Inflammatory macrophage treated with lipopolysaccharide for 4 hours (primary cell): ENCODE data around the gene MEIOSIN.
"Not testable (repeated sequence)": the region's sequence is repeated elsewhere in the genome, so short reads cannot be mapped to it uniquely, and the experiment has no call there.

Experiments used
- DNase-seq: peaks from one replicate; pipeline ENCODE4 v3.0.0-alpha.2; 2020

The MEIOSIN gene

GRCh38 chr19:45781214-45782161 lies 48.2 kb downstream of the MEIOSIN start:
- DNase-seq: no peak

GRCh38 chr19:45782162-45782691 lies 49.0 kb downstream of the MEIOSIN start, which contains the start of gene DMPK:
DMPK (minus strand) TSS chr19:45782490; CDS start chr19:45782352, 138 bp downstream.
- no peak for DNase-seq

GRCh38 chr19:45782820-45783785 lies 49.9 kb downstream of the MEIOSIN start:
- DNase-seq: no peak

GRCh38 chr19:45784096-45784495 lies 50.9 kb downstream of the MEIOSIN start:
- no peak for DNase-seq

- DNase-seq: no peak
Observed at GRCh38 chr19:45785097-45785496, 51.9 kb downstream of the MEIOSIN start.

- DNase-seq: no peak
Observed at GRCh38 chr19:45785781-45786532, 52.7 kb downstream of the MEIOSIN start.

- DNase-seq: no peak
Observed at GRCh38 chr19:45786533-45786894, 53.3 kb downstream of the MEIOSIN start.

- DNase-seq: no peak
Observed at GRCh38 chr19:45789035-45789786, 56.0 kb downstream of the MEIOSIN start.

GRCh38 chr19:45790942-45791341 lies 57.7 kb downstream of the MEIOSIN start:
- DNase-seq: peak; percentile 92

- no peak for DNase-seq
Observed at GRCh38 chr19:45791744-45792469, 58.7 kb downstream of the MEIOSIN start.

GRCh38 chr19:45792470-45793177 lies 59.4 kb downstream of the MEIOSIN start, which contains the start of gene DMWD:
DMWD (minus strand) TSS chr19:45792845; CDS start chr19:45792756, 89 bp downstream.
- peak; percentile 98 for DNase-seq

GRCh38 chr19:45793178-45793564 lies 59.9 kb downstream of the MEIOSIN start:
- DNase-seq: no peak

GRCh38 chr19:45793876-45794275 lies 60.6 kb downstream of the MEIOSIN start:
- peak; percentile 63 for DNase-seq

GRCh38 chr19:45794627-45795026 lies 61.4 kb downstream of the MEIOSIN start:
- DNase-seq: no peak

- peak; percentile 46 for DNase-seq
Observed at GRCh38 chr19:45798995-45799517, 65.8 kb downstream of the MEIOSIN start.

- not testable (repeated sequence) for DNase-seq
Observed at GRCh38 chr19:45799541-45799940, 66.3 kb downstream of the MEIOSIN start.

GRCh38 chr19:45800070-45800553 lies 66.9 kb downstream of the MEIOSIN start:
- DNase-seq: peak; percentile 33

- DNase-seq: no peak
Observed at GRCh38 chr19:45801603-45802175, 68.5 kb downstream of the MEIOSIN start.
